Hepatocyte (in vitro differentiated cells): Measurements from ENCODE around the gene RASSF4. TPM values are rescaled to one million over a fixed set of nuclear protein-coding genes. Genes with fewer than 3 reads are reported as not detected.

Source experiments
- DNase-seq: peaks from one replicate; pipeline ENCODE4 v3.0.0-alpha.2; 2016; ENCODE audit warnings: low spot score
- H2AFZ ChIP-seq: fragments of 200-600 bp; sonication (generic); 2 replicates; pipeline ENCODE4 v1.6.0; 2016; ENCODE audit warnings: antibody characterized with exemption, mild to moderate bottlenecking
- H3K27ac ChIP-seq: fragments of 200-600 bp; sonication (generic); 2 replicates; pipeline ENCODE4 v1.5.1; 2016; ENCODE audit warnings: mild to moderate bottlenecking
- H3K27me3 ChIP-seq: fragments of 200-600 bp; sonication (generic); 2 replicates; pipeline ENCODE4 v1.6.1; 2016
- H3K36me3 ChIP-seq: fragments of 200-600 bp; sonication (generic); replicated peaks from 2 replicates; pipeline ENCODE4 v1.5.1; 2016; ENCODE audit warnings: low read depth; ENCODE audit not compliant: insufficient read depth
- H3K4me1 ChIP-seq: fragments of 200-600 bp; sonication (generic); 2 replicates; pipeline ENCODE4 v1.5.1; 2016; ENCODE audit warnings: mild to moderate bottlenecking, moderate library complexity; ENCODE audit not compliant: insufficient read depth
- H3K4me2 ChIP-seq: fragments of 200-600 bp; sonication (generic); 2 replicates; pipeline ENCODE4 v1.6.0; 2016
- H3K4me3 ChIP-seq: fragments of 200-600 bp; sonication (generic); 2 replicates; pipeline ENCODE4 v1.5.1; 2016; ENCODE audit warnings: mild to moderate bottlenecking
- H3K79me2 ChIP-seq: fragments of 200-600 bp; sonication (generic); 2 replicates; pipeline ENCODE4 v1.6.0; 2017; ENCODE audit warnings: mild to moderate bottlenecking
- H3K9me2 ChIP-seq: fragments of 200-600 bp; sonication (generic); replicated peaks from 2 replicates; pipeline ENCODE4 v1.6.0; 2017; ENCODE audit warnings: mild to moderate bottlenecking; ENCODE audit not compliant: insufficient read depth
- H3K9me3 ChIP-seq: fragments of 200-600 bp; sonication (generic); 2 replicates; pipeline ENCODE4 v1.5.1; 2016; ENCODE audit warnings: low read depth, mild to moderate bottlenecking
- H4K20me1 ChIP-seq: fragments of 200-600 bp; sonication (generic); 2 replicates; pipeline ENCODE4 v1.6.0; 2016; ENCODE audit warnings: mild to moderate bottlenecking; ENCODE audit not compliant: insufficient read depth, poor library complexity, severe bottlenecking
- CTCF ChIP-seq: fragments of 200-600 bp; sonication (generic); IDR thresholded peaks from 2 replicates; pipeline ENCODE4 v1.5.1; 2016; ENCODE audit warnings: antibody characterized with exemption, mild to moderate bottlenecking; ENCODE audit not compliant: poor library complexity
- EZH2 ChIP-seq: fragments of 200-600 bp; sonication (generic); IDR thresholded peaks from 2 replicates; pipeline ENCODE4 v1.6.1; 2016; ENCODE audit warnings: antibody characterized with exemption, mild to moderate bottlenecking, borderline replicate concordance
- EZH2phosphoT487 ChIP-seq: fragments of 200-600 bp; sonication (generic); IDR thresholded peaks from one replicate; pipeline ENCODE4 v1.6.1; 2018; ENCODE audit warnings: antibody characterized with exemption, mild to moderate bottlenecking, low read depth, moderate library complexity; ENCODE audit not compliant: unreplicated experiment, severe bottlenecking
- WGBS: methylation state at CpG from one replicate; pipeline ENCODE4 v1.1.6; 2016; ENCODE audit warnings: low lambda C conversion rate; ENCODE audit errors: missing lambda C conversion rate; 5-methylcytosine and 5-hydroxymethylcytosine counted together
- polyA plus RNA-seq: library from polyadenylated mRNA; unstranded; fragments of >200 nt; fragmentation: Nextera tagmentation; extraction: Ambion mirVana; gene quantifications from 2 replicates; pipeline ENCODE4 v1.2.1, GENCODE V29; 2016
- total RNA-seq: library from RNA; depleted of rRNA; stranded (reverse); fragments of >200 nt; gene quantifications from 2 replicates; pipeline ENCODE4 v1.2.3, GENCODE V29; 2014

RASSF4 gene
- total and polyA plus RNA-seq, 2 experiments from 2014 or later = 19.2 to 20.1 TPM

GRCh38 chr10:44924261-44925040 lies 35.2 kb upstream of the RASSF4 start:
- Histone ChIP-seq H2AFZ (no peak overlapping the region), H3K4me2 (no peak overlapping the region), H3K36me3 (no peaks in the 10 kb centered on the region), H3K27ac (no peak overlapping the region), H3K9me3 (no peaks in the 10 kb centered on the region), H3K9me2 (no peaks in the 10 kb centered on the region), H3K27me3 (no peaks in the 10 kb centered on the region), H3K79me2 (no peaks in the 10 kb centered on the region), H3K4me3 (no peak overlapping the region), H3K4me1 (no peaks in the 10 kb centered on the region), H4K20me1 (no peaks in the 10 kb centered on the region)
- no peak for DNase-seq
- 82% methylated on average over 20 of the region's 21 CpGs for WGBS
- TF ChIP-seq EZH2phosphoT487 = no peak
- no peak for TF ChIP-seq CTCF
- no peak for TF ChIP-seq EZH2

- DNase-seq = peak; percentile 48
Measured at GRCh38 chr10:44925224-44925623, 34.4 kb upstream of the RASSF4 start.

GRCh38 chr10:44925811-44926750 lies 33.5 kb upstream of the RASSF4 start:
- H3K27ac ChIP-seq = no peak overlapping the region
- DNase-seq = no peak

More at GRCh38 chr10:44925224-44925623, 34.4 kb upstream of the RASSF4 start:
- Histone ChIP-seq H4K20me1 (no peaks in the 10 kb centered on the region), H3K4me3 (no peak overlapping the region), H3K27me3 (no peaks in the 10 kb centered on the region), H3K9me3 (no peaks in the 10 kb centered on the region), H3K9me2 (no peaks in the 10 kb centered on the region), H3K4me1 (no peaks in the 10 kb centered on the region), H3K79me2 (no peaks in the 10 kb centered on the region), H3K4me2 (no peak overlapping the region), H2AFZ (no peak overlapping the region), H3K27ac (no peak overlapping the region), H3K36me3 (no peaks in the 10 kb centered on the region)
- peak; percentile 47 for TF ChIP-seq CTCF
- no peak for TF ChIP-seq EZH2
- no peak for TF ChIP-seq EZH2phosphoT487
- WGBS = 44% methylated on average over 7 of the region's 7 CpGs

More at GRCh38 chr10:44925811-44926750, 33.5 kb upstream of the RASSF4 start:
- Histone ChIP-seq H3K9me3 (no peaks in the 10 kb centered on the region), H2AFZ (no peak overlapping the region), H4K20me1 (no peaks in the 10 kb centered on the region), H3K9me2 (no peaks in the 10 kb centered on the region), H3K4me2 (no peak overlapping the region), H3K4me1 (no peaks in the 10 kb centered on the region), H3K27me3 (no peaks in the 10 kb centered on the region), H3K79me2 (no peaks in the 10 kb centered on the region), H3K4me3 (no peak overlapping the region), H3K36me3 (no peaks in the 10 kb centered on the region)
- 93% methylated on average over 16 of the region's 16 CpGs for WGBS
- TF ChIP-seq CTCF (no peak), EZH2phosphoT487 (no peak), EZH2 (no peak)
